AG04449 (cell line): ENCODE data around the gene SPAAR.

Experiments used
- CTCF ChIA-PET: fragments of 350-600 bp; formaldehyde crosslinking; extraction: SDS; loops from one replicate; lab custom pipeline; 2021; ENCODE audit warnings: antibody characterized with exemption; lab: Yijun Ruan, JAX
- POLR2A ChIA-PET: fragments of 400-600, 350-600 bp; formaldehyde crosslinking; extraction: SDS; loops from one replicate; lab custom pipeline; 2020; ENCODE audit warnings: antibody characterized with exemption, inconsistent platforms; lab: Yijun Ruan, JAX
- DNase-seq: peaks from one replicate; pipeline ENCODE4 v3.0.0-alpha.2; 2010; ENCODE audit warnings: low read depth, low spot score
- H3K4me3 ChIP-seq: 2 replicates; pipeline ENCODE4 v1.5.1; 2011; ENCODE audit warnings: low read depth, mild to moderate bottlenecking, control low read depth, low read length
- CTCF ChIP-seq: IDR thresholded peaks from one replicate; pipeline ENCODE4 v1.5.1; 2011; ENCODE audit warnings: mild to moderate bottlenecking, moderate library complexity, low read length, control low read depth, inconsistent platforms; ENCODE audit not compliant: insufficient read depth; ENCODE audit errors: missing control alignments

The SPAAR gene

DNA sequence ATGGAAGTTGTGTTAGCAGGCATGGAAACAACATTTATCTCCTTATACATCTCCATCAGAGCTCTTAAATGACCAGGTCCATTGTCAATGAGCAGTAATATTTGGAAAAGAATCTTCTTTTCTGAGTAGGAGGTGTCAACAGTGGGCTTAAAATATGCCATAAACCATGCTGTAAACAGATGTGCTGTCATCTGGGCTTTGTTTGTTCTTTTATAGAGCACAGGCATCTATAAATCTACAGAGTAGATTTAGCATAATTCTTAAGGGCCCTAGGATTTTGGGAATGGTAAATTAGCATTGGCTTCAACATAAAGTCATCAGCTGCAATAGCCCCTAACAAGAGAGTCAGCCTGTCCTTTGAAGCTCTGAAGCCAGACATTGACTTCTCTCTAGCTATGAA, 11.0 kb upstream of the SPAAR start:
- CTCF ChIA-PET: interaction anchor here (0.8 to 6.1 kb wide), 7 partner anchors 12 to 125 kb away, joined by 3 to 49 read pairs (median 7); no protein-coding TSS in a partner anchor
- no peak for DNase-seq
- TF ChIP-seq CTCF: no peak
- POLR2A ChIA-PET: no interaction called here
- H3K4me3 ChIP-seq: no peak overlapping the region

DNA sequence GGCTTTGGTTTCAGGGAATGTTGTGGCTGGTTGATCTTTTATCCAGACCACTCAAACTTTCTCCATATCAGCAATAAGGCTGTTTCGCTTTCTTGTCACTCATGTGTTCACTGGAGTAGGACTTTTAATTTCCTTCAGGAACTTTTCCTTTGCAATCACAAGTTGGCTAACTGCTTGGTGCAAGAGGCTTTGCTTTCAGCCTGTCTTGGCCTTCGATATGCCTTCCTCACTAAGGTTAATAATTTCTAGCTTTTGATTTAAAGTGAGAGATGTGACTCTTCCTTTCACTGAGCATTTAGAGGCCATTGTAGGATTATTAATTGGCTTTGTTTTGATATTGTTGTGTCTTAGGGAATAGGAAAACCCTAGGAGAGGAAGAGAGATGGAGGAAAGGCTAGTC, 10.3 kb upstream of the SPAAR start:
- TF ChIP-seq CTCF: no peak
- POLR2A ChIA-PET: no interaction called here
- CTCF ChIA-PET: interaction anchor here (0.8 to 6.1 kb wide), 6 partner anchors 12 to 124 kb away, joined by 3 to 49 read pairs (median 7); no protein-coding TSS in a partner anchor

GRCh38 chr9:35903049-35903448, 6.2 kb upstream of the SPAAR start:
- CTCF ChIA-PET: interaction anchor here (0.7 to 12.6 kb wide), 33 partner anchors 9 to 135 kb away, joined by 3 to 207 read pairs (median 7); partner anchors contain the start of gene SPAG8
- H3K4me3 ChIP-seq: no peak overlapping the region
- POLR2A ChIA-PET: no interaction called here
- no peak for DNase-seq
- TF ChIP-seq CTCF: peak; percentile 46

More for the DNA sequence above, 10.3 kb upstream of the SPAAR start:
- H3K4me3 ChIP-seq: no peak overlapping the region
- DNase-seq: no peak

GRCh38 chr9:35904338-35904737, 5.0 kb upstream of the SPAAR start:
- ChIA-PET CTCF (interaction anchor here (0.7 to 12.6 kb wide), 16 partner anchors 10 to 149 kb away, joined by 3 to 207 read pairs (median 8); partner anchors contain the start of gene HINT2), POLR2A (no interaction called here)
- DNase-seq: no peak
- H3K4me3 ChIP-seq: no peak overlapping the region
- TF ChIP-seq CTCF: no peak

- no peak overlapping the region for H3K4me3 ChIP-seq
- CTCF ChIA-PET: interaction anchor here (0.7 to 12.6 kb wide), 19 partner anchors 8 to 117 kb away, joined by 3 to 207 read pairs (median 5); partner anchors contain the start of gene HINT2
- no peak for DNase-seq
- no peak for TF ChIP-seq CTCF
- POLR2A ChIA-PET: interaction anchor here (0.6 to 2.6 kb wide), 8 partner anchors 15 to 135 kb away, joined by 3 to 13 read pairs (median 4); partner anchors contain the start of gene RECK
Observed at GRCh38 chr9:35905051-35905781, 4.1 kb upstream of the SPAAR start.
